ENCODE data around the gene ARF1. TPM values are rescaled to one million over a fixed set of nuclear protein-coding genes. Genes with fewer than 3 reads are reported as not detected.
A peak's percentile ranks its signal among the peaks of the same experiment; 100 is the strongest.

Gene ARF1
- polyA plus RNA-seq: 100 to 1,000 TPM; 289 to 357 (median 319) TPM

- WGBS, 3 donors: 0 to 1% (median 0%) methylated on average over 74 to 87 of the region's 87 CpGs
- H3K27ac ChIP-seq (ENCODE audit: low read depth, low read length): peak within 1 kb of the TSS; percentile 99
Observed at GRCh38 chr1:228082214-228082917, at the start of gene ARF1. ARF1 (plus strand) TSS chr1:228082708; CDS start chr1:228097115, 14,407 bp downstream.

- WGBS, 3 donors: 83 to 92% (median 85%) methylated on average over 2 of the region's 2 CpGs
- H3K27ac ChIP-seq (ENCODE audit: low read depth, low read length): no peak overlapping the region
Observed at GRCh38 chr1:228033376-228033775, 49.1 kb upstream of the ARF1 start.

GRCh38 chr1:228034954-228035837, 47.3 kb upstream of the ARF1 start:
- no peak overlapping the region for H3K27ac ChIP-seq (ENCODE audit: low read depth, low read length)
- WGBS, 3 donors: 83 to 90% (median 88%) methylated on average over 16 of the region's 16 CpGs

GRCh38 chr1:228035844-228036243, 46.7 kb upstream of the ARF1 start:
- H3K27ac ChIP-seq (ENCODE audit: low read depth, low read length): no peak overlapping the region
- WGBS, 3 donors: 69 to 76% (median 75%) methylated on average over 4 to 5 of the region's 5 CpGs

GRCh38 chr1:228036701-228037231, 45.7 kb upstream of the ARF1 start:
- WGBS, 3 donors: 84 to 87% (median 85%) methylated on average over 8 of the region's 8 CpGs

GRCh38 chr1:228037401-228038386, 44.8 kb upstream of the ARF1 start:
- no peak overlapping the region for H3K27ac ChIP-seq (ENCODE audit: low read depth, low read length)
- WGBS, 3 donors: 5 to 7% (median 5%) methylated on average over 78 to 80 of the region's 80 CpGs

More at GRCh38 chr1:228036701-228037231, 45.7 kb upstream of the ARF1 start:
- no peak overlapping the region for H3K27ac ChIP-seq (ENCODE audit: low read depth, low read length)

- H3K27ac ChIP-seq (ENCODE audit: low read depth, low read length): no peak overlapping the region
- 73 to 79% (median 76%) methylated on average over 11 of the region's 11 CpGs for WGBS, 3 donors
Observed at GRCh38 chr1:228038387-228039005, 44.0 kb upstream of the ARF1 start.

- WGBS, 3 donors: 78 to 83% (median 78%) methylated on average over 8 of the region's 8 CpGs
Observed at GRCh38 chr1:228039006-228039903, 43.3 kb upstream of the ARF1 start.

GRCh38 chr1:228039986-228040385, 42.5 kb upstream of the ARF1 start:
- no peak overlapping the region for H3K27ac ChIP-seq (ENCODE audit: low read depth, low read length)
- WGBS, 3 donors: 72 to 86% (median 86%) methylated on average over 3 of the region's 3 CpGs

More at GRCh38 chr1:228039006-228039903, 43.3 kb upstream of the ARF1 start:
- H3K27ac ChIP-seq (ENCODE audit: low read depth, low read length): no peak overlapping the region

- WGBS, 3 donors: 70 to 87% (median 86%) methylated on average over 2 of the region's 2 CpGs
- no peak overlapping the region for H3K27ac ChIP-seq (ENCODE audit: low read depth, low read length)
Observed at GRCh38 chr1:228041316-228041715, 41.2 kb upstream of the ARF1 start.

- no peak overlapping the region for H3K27ac ChIP-seq (ENCODE audit: low read depth, low read length)
Observed at GRCh38 chr1:228042508-228042907, 40.0 kb upstream of the ARF1 start.

GRCh38 chr1:228043281-228043848, 39.1 kb upstream of the ARF1 start:
- H3K27ac ChIP-seq (ENCODE audit: low read depth, low read length): no peak overlapping the region
- WGBS, 3 donors: 45 to 62% (median 50%) methylated on average over 7 of the region's 7 CpGs

GRCh38 chr1:228044961-228045360, 37.5 kb upstream of the ARF1 start:
- WGBS, 3 donors: 45 to 72% (median 45%) methylated on average over 3 of the region's 3 CpGs
- H3K27ac ChIP-seq (ENCODE audit: low read depth, low read length): no peak overlapping the region

- 79 to 88% (median 80%) methylated on average over 7 of the region's 7 CpGs for WGBS, 3 donors
- H3K27ac ChIP-seq (ENCODE audit: low read depth, low read length): no peak overlapping the region
Observed at GRCh38 chr1:228045405-228045804, 37.1 kb upstream of the ARF1 start.

- H3K27ac ChIP-seq (ENCODE audit: low read depth, low read length): no peak overlapping the region
- 83 to 85% (median 83%) methylated on average over 9 of the region's 9 CpGs for WGBS, 3 donors
Observed at GRCh38 chr1:228045871-228046270, 36.6 kb upstream of the ARF1 start.

- no peak overlapping the region for H3K27ac ChIP-seq (ENCODE audit: low read depth, low read length)
- WGBS, 3 donors: 89 to 93% (median 90%) methylated on average over 8 of the region's 8 CpGs
Observed at GRCh38 chr1:228046421-228047182, 35.9 kb upstream of the ARF1 start.

All from adipose tissue (tissue), 3 donors.